NCI-H2107 treated with DMSO at 0.1 percent for 48 hours (cell line): Measurements from ENCODE around the gene ZNF865.

Experiments used
- DNase-seq: peaks from one replicate; lab custom pipeline; 2025; ENCODE audit not compliant: unreplicated experiment; lab: John Stamatoyannopoulos, UW

Gene ZNF865

DNA sequence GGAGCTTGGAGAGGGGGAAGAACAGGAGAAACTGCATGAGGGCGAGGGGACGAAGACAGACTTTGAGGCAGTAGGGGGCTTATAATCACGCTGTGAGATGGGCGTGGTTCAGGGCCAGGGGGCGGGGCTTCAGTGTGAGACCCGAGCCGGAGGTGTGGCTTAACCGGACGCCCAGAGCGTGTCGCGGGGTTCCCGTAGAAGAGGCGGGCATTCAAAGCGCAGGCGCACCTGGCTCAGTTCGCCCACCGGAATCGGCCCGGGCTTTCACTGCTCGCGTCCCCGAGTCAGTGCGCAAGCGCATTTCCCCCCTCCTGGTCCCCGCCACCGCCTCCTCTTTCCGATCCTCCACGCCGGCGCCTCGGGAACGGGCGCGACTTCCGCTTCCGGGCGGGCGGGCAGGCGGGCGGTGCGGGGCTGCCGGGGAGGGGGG, 225 bp upstream of the ZNF865 start:
- DNase-seq, result peak; percentile 93

DNA sequence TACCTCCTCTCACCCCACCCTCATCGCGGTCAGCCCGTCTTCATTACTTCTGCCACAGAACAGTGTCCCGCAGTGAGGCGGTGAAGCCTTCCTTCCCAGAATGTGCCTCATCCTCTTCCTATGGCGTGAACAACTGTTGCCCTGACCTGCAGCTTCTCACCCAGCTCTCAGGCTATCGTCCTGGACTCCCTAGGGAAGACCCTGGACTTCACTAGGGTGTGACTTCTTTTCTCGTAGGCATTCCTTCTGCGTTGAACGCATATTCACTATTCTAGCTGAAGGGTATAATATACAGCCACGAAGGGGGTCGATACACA, 982 bp downstream of the ZNF865 start:
- no peak for DNase-seq

DNA sequence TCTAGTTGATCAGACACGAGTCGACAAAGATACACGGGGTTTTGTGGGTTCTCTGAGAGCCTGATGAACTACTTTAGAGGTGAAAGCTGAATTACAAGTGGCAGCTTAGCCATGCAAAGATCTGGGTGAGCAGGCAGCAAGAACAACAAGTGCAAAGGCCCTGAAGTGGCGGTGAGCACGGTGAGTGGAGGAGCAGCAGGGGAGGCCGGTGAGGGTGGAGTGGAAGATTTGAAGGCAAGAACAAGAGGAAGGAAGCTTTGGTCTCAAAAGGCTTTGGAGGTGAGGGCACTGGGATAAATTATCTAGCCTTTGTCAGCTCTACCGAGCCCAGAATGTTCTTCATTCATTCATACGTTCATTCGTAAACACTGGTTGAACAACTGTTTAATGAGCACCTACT, 1.4 kb downstream of the ZNF865 start:
- DNase-seq, result no peak

DNA sequence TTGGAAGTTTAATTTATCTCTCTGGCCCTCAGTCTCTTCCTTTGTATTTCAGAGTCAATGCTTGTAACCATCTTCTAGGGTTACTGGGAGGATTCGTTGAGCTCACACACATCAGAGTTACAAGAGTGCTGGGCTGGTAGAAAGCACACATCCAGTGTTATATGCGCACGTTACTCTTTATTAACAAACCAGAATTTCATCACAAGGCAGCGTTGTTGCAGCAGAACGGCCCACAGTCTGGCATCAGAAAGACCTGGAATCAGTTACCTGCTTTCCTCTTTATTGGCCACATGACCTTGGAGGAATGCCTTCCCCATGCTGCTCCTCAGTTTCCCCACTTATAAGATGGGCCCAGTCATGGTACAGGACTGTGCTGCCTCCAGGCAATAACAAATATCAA, 3.9 kb downstream of the ZNF865 start:
- DNase-seq, result no peak

DNA sequence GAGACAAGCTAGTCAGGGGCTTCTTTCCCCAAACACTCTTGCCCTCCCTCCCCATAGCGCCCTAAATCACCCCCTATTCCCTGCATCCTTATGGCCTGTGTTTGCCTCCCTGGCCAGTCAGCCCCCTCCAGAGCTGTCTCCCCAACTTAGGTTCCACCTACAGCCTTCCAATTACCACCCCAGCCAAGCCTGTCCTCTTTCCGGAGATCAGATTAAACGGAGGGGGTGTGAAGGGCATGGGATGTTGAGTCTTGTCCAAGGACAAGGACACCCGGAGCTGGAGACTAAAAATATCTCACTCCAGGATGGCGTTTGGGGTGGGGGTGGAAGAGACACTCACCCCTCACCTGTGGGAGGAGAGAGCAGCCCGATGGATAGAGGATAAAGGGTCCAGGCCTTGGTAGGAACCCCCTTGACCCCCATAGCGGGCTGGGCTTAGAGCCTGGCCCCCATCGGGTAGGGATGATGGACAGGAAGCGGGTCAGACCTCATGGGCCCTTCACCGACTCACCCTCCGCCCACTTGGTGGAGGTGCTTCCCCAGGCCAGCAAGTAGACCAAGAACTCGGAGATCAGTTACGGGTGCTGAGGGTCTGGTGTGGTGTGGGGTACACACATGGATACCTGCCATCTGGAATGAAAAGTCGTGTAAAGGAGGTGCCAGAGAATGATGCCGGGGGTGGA, 6.0 kb downstream of the ZNF865 start:
- no peak for DNase-seq

DNA sequence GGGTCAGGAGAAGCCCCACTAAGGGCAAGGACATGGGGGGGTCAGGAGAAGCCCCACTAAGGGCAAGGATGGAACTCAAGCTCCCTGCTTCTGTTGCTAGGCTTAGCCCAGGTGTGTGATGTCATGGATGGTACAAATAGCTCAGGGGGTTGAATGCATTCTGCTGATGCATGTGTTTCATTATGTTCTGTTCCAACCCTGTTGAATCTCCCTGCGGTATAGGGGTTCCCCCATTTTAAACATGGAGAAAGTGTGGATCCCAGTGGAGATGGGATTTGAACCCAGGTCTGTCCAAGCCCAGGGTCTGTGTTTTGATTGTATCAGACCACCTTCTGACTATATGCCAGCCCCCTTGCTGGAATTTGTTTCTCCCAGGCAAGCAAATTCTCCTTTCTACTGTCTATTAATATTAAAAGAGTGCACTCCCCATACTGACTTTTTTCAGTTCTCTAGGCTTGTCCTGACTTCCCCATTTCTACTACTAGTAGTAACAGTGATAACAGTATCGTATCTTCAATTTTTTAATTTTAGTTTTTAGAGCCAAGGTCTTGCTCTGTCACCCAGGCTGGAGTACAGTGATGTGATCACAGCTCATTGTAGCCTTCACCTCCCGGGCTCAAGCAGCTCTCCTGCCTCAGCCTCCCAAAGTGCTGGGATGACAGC, 6.7 kb downstream of the ZNF865 start:
- DNase-seq, result no peak

DNA sequence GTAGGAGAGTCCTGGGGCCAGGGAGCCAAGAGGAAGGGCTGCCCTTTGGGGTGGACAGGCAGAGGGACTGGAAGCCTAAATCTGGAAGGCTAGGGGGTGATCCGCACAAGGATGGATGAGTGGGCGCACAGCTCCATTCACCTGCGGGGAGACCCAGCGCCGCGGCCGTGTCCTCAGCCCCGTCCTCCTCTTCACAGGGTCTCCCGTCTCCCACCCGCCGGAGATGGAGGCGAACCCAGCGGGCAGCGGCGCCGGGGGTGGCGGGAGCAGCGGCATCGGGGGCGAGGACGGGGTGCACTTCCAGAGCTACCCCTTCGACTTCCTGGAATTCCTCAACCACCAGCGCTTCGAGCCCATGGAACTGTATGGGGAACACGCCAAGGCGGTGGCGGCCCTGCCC, 7.9 kb downstream of the ZNF865 start:
- DNase-seq, result no peak

DNA sequence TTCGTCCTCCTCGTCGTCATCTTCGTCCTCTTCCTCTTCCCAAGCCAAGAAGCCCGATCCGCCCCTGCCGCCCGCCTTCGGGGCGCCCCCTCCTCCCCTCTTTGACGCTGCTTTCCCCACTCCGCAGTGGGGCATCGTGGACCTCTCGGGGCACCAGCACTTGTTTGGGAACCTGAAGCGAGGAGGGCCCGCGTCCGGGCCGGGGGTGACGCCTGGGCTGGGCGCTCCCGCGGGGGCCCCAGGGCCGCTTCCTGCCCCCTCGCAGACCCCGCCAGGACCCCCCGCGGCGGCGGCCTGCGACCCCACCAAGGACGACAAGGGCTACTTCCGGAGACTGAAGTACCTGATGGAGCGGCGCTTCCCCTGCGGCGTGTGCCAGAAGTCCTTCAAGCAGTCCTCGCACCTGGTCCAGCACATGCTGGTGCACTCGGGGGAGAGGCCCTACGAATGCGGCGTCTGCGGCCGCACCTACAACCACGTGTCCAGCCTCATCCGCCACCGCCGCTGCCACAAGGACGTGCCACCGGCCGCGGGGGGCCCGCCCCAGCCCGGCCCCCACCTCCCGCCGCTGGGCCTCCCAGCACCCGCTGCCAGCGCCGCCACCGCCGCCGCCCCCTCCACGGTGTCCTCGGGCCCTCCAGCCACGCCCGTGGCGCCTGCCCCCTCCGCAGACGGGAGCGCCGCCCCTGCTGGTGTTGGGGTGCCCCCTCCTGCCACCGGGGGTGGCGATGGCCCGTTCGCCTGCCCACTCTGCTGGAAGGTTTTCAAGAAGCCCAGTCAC, 8.7 kb downstream of the ZNF865 start:
- no peak for DNase-seq

DNA sequence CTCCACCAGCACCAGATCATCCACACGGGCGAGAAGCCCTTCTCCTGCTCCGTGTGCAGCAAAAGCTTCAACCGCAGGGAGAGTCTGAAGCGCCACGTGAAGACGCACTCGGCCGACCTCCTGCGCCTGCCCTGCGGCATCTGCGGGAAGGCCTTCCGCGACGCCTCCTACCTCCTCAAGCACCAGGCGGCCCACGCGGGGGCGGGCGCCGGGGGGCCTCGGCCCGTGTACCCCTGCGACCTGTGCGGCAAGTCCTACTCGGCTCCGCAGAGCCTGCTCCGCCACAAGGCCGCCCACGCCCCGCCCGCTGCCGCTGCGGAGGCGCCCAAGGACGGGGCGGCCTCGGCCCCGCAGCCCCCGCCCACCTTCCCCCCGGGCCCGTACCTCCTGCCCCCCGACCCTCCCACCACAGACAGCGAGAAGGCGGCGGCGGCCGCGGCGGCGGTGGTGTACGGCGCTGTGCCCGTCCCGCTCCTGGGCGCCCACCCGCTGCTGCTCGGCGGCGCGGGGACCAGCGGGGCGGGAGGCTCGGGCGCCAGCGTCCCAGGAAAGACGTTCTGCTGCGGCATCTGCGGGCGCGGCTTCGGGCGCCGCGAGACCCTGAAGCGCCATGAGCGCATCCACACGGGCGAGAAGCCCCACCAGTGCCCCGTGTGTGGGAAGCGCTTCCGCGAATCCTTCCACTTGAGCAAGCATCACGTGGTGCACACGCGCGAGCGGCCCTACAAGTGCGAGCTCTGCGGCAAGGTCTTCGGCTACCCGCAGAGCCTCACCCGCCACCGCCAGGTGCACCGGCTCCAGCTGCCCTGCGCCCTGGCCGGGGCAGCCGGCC, 9.5 kb downstream of the ZNF865 start:
- no peak for DNase-seq

DNA sequence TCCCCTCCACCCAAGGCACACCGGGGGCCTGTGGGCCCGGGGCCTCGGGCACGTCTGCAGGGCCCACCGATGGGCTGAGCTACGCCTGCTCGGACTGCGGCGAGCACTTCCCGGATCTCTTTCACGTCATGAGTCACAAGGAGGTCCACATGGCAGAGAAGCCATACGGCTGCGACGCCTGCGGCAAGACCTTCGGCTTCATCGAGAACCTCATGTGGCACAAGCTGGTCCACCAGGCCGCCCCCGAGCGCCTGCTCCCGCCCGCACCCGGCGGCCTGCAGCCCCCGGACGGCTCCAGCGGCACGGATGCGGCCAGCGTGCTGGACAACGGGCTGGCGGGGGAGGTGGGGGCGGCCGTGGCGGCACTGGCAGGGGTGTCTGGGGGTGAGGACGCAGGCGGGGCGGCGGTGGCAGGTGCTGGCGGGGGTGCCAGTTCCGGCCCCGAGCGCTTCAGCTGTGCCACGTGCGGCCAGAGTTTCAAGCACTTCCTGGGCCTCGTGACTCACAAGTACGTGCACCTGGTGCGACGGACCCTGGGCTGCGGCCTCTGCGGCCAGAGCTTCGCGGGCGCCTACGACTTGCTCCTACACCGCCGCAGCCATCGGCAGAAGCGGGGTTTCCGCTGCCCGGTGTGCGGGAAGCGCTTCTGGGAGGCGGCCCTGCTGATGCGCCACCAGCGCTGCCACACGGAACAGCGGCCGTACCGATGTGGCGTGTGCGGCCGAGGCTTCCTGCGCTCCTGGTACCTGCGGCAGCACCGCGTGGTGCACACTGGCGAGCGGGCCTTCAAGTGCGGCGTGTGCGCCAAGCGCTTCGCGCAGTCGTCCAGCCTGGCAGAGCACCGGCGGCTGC, 10.3 kb downstream of the ZNF865 start:
- DNase-seq, result no peak

DNA sequence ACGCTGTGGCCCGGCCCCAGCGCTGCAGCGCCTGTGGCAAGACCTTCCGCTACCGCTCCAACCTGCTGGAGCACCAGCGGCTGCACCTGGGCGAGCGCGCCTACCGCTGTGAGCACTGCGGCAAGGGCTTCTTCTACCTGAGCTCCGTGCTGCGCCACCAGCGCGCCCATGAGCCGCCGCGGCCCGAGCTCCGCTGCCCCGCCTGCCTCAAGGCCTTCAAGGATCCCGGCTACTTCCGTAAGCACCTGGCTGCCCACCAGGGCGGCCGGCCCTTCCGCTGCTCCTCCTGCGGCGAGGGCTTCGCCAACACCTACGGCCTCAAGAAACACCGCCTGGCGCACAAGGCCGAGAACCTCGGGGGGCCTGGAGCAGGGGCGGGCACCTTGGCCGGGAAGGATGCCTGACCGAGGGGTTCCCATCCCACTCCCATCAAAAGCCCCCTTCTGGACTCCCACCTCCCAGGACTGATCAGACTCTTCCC, 11.0 kb downstream of the ZNF865 start:
- no peak for DNase-seq

DNA sequence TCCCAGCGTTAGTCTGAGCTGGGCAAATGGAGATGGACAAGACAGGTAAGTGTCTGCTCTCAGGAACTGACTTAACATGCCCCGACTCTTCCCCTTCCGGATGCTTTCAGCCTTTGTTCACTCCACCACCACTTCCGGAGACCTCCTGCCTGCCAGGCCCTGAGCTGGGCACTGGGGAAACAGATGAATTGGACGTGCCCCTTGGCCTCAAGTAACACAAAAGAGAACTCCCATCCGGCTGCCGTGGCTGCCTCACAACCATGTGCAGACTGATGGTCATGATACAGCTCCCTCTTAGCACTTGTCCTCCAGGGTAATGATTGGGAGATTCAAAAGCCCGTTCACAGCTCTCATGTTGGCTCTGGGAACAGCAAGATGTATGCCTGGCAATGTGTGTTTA, 12.0 kb downstream of the ZNF865 start:
- no peak for DNase-seq

DNA sequence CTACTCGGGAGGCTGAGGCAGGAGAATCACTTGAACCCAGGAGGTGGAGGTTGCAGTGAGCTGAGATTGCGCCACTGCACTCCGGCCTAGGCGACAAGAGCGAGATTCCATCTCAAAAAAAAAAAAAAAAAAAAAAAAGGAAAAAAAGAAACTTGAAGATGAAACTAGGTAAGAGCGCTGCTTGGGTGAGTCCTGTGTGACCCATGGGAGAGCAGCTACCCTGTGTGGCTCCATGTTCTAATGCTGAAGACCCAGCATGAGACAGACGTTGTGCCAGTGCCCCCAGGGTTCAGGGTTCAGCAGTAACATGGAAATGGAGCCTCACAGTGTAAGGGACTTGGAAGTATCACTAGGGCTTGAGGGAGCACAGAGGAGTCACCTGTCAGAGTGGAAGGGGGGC, 13.0 kb downstream of the ZNF865 start:
- no peak for DNase-seq

DNA sequence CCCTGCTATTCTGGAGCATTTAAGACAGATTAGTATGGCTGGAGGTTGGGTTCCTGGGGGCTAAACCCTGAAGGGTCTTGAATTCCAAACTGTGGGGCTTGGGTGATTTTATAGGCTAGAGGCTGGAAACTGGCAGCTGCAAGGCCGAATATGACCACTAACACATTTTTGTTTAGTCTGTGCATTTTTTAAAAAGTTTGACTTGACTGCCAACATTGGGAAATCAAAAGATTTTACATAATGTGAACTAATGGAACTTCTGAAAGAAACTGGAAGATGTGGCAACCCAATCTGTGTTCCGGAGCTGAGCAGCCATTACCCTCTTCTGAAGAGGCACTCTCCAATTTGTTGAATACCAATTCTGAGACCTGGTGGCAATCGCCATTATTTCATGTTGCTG, 13.8 kb downstream of the ZNF865 start:
- DNase-seq, result no peak

DNA sequence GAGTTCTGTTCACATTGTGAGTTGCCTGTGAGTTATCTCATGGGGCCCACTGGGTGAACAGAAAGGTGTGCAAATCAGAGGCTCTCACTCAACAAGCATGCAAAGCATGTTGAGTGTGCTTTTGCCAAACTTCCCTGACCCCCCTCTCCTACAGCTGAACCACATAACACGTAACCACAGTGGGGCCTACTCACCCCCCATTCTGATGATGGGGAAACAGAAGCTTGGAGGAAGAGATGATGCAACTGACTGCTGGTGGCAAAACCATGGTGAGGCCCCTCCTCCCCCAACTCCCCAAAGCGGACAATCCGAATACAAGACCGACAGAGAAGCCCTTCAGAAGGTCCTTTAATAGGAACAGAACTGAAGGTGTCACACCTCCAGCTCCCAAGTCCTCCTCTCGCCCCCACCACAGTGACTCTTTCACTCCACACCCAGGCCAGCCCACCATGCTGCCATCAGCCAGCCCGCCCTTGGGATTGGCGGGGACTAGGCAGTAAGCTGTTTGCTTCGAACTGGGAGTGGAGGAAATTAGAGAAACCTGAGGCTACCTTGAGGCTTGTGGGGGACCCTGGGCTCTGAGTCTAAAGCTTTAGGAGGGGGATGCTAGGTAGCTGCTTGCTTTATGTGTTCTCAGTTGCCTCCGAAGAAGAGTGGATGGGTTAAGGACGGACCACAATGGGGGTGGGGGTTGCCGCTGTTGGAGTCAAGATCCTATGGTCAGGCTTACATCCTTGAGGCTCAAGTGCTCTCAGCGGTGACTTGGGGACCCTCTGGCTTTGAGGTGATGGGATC, 15.2 kb downstream of the ZNF865 start:
- no peak for DNase-seq

DNA sequence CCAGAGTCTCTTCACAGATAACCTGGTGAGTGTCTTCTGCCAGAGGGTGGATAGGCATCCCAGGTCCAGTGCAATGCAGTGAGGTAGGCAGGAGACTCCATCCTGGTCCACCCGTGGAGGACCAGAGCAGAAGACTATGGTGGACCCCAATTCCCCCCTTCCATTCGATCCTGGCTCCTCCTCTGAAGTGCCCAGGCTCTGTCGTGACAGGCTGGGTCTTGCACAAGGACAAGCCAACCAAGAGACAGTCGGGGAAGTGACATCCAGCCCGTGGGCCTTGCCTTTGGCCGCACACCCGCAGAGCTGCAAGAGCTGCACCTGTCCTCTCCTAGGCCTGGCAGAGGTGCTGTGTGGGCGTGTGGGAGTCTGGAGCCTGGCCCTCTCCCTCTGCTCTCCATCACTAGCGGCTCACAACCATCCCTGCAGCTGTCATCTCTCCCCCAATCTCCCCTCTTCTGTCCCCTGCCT, 15.8 kb downstream of the ZNF865 start:
- DNase-seq, result no peak

DNA sequence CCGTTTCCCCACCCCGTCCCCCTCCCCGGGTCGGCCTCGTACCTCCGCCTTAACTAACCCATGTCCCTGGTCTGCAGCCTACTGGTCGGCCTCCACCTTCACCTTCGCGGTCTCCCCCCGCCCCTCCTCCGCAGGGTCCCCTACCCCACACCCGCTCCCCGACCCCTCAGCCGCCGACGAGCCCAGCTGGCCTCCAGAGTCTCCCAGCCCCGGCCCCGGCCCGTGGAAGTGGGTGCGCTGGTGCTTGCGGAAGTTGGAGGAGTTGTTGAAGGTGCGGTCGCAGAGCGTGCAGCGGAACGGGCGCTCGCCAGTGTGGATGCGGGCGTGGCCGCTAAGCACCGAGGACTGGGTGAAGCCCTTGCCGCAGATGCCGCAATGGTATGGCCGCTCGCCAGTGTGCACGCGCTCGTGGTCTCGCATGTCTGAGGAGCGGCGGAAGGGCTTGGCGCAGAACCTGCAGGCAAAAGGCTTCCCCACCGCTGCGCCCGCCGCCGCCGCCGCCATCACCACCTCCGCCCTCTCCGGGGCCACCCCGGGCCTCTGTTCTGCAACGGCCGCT, 16.3 kb downstream of the ZNF865 start:
- DNase-seq, result no peak

DNA sequence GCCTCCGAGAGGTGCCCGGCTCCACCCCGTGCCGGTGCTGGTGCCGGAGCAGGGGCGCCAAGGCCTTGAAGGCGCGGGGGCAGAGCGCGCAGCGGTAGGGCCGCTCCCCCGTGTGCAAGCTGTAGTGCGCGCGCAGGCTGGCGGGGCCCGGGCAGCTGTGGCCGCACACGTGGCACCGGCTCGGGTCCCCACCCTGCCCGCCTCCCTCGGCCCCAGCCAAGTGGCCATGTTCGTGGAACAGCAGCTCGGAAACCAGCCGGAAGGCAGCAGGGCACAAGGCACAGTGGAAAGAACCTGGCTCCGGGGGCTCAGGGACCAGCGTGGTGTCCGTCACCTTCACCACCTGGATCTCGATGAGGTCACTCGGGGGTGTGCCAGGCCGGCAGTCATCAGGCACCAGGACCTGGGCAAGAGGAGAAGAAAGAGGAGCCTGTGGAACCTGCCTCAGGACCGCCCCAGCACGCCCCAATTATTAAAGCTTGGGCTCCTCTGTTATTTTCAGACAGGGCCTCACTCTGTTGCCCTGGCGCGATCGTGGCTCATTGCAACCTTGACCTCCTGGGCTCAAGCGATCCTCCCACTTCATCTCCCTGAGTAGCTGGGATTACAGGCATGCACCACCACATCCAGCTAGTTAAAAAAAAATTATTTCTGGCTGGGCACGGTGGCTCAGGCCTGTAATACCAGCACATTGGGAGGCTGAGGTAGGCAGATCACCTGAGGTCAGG, 17.0 kb downstream of the ZNF865 start:
- DNase-seq, result no peak

DNA sequence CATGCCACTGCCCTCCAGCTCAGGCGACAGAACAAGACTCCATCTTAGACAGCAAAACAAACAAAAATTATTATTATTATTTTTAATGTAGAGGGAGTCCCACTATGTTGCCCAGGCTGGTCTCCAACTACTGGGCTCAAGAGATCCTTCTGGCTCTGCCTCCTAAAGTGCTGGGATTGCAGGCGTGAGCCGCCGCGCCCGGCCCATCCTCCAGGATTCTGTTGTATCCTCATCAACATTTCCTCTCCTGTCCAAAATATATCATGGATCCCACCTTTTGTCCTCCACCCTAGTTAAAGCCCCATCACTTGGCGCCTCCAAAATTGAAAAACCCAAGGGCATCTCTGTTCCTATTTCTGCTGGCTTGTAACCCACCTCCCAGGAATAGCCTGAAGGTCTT, 17.7 kb downstream of the ZNF865 start:
- no peak for DNase-seq
